GM19438 (cell line): ENCODE data around the gene CACUL1.
"Not testable (repeated sequence)": the region's sequence is repeated elsewhere in the genome, so short reads cannot be mapped to it uniquely, and the experiment has no call there.

Experiments used
- ATAC-seq: cut with Tn5 transposase; IDR thresholded peaks from one replicate; pipeline ENCODE4 v1.9.1; 2021; ENCODE audit warnings: low read depth; ENCODE audit not compliant: unreplicated experiment

Gene CACUL1

GRCh38 chr10:118769898-118770600 is 15.3 kb upstream of the CACUL1 start:
- no peak for ATAC-seq

- no peak for ATAC-seq
These were observed 13.5 kb upstream of the CACUL1 start for GRCh38 chr10:118768041-118768919.

- ATAC-seq, result no peak
These were observed 12.7 kb upstream of the CACUL1 start for GRCh38 chr10:118767297-118768040.

- ATAC-seq, result no peak
These were observed 9.4 kb upstream of the CACUL1 start for GRCh38 chr10:118764195-118764594.

- no peak for ATAC-seq
These were observed 8.6 kb upstream of the CACUL1 start for GRCh38 chr10:118763202-118763988.

- ATAC-seq, result no peak
These were observed 5.5 kb upstream of the CACUL1 start for GRCh38 chr10:118760265-118760664.

- no peak for ATAC-seq
These were observed 3.7 kb upstream of the CACUL1 start for GRCh38 chr10:118758449-118758848.

- peak; percentile 30 for ATAC-seq
These were observed 578 bp downstream of the CACUL1 start for GRCh38 chr10:118754229-118754555.

- peak; percentile 25 for ATAC-seq
These were observed 1.2 kb downstream of the CACUL1 start for GRCh38 chr10:118753331-118754228.

GRCh38 chr10:118752409-118752808 is 2.4 kb downstream of the CACUL1 start:
- ATAC-seq, result no peak

- ATAC-seq, result no peak
These were observed 3.5 kb downstream of the CACUL1 start for GRCh38 chr10:118751265-118751664.

GRCh38 chr10:118748041-118748440 is 6.7 kb downstream of the CACUL1 start:
- no peak for ATAC-seq

GRCh38 chr10:118746246-118746645 is 8.5 kb downstream of the CACUL1 start:
- ATAC-seq, result no peak

- ATAC-seq, result no peak
These were observed 9.7 kb downstream of the CACUL1 start for GRCh38 chr10:118745056-118745455.

- ATAC-seq, result not testable (repeated sequence)
These were observed 10.3 kb downstream of the CACUL1 start for GRCh38 chr10:118744346-118744918.

- no peak for ATAC-seq
These were observed 12.0 kb downstream of the CACUL1 start for GRCh38 chr10:118742782-118743181.

GRCh38 chr10:118742032-118742431 is 12.7 kb downstream of the CACUL1 start:
- ATAC-seq, result no peak

- ATAC-seq, result no peak
These were observed 16.4 kb downstream of the CACUL1 start for GRCh38 chr10:118738406-118738805.
